T1000 (cell line): Measurements from ENCODE around the gene CUBN.

Experiments
- DNase-seq: peaks from one replicate; lab custom pipeline; 2025; ENCODE audit warnings: mixed read lengths; lab: John Stamatoyannopoulos, UW

The CUBN gene

DNA sequence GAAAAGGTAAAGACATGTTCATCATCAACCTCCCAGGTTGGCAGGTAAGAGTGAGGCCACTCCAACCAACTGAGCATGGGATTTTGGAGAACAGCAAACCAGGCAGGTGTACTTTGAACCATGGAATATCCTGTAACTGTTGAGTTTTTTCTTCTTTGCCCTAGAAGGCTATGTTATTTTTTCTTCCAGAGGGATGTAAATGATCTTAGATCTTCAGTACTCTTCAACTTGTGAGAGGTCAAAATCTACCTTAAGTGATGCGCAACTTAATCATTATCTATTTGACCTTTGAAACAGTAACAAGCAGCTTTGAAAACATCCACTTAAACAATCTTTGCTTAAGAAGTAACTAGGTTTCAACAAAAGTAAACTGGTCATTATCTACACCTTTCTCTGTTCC, at the start of gene CUBN:
Gene CUBN, minus strand, starts transcription at position 71 of the 400 bp plus-strand sequence. Its CDS starts 46 bp downstream, at position 25.
- DNase-seq, result no peak

DNA sequence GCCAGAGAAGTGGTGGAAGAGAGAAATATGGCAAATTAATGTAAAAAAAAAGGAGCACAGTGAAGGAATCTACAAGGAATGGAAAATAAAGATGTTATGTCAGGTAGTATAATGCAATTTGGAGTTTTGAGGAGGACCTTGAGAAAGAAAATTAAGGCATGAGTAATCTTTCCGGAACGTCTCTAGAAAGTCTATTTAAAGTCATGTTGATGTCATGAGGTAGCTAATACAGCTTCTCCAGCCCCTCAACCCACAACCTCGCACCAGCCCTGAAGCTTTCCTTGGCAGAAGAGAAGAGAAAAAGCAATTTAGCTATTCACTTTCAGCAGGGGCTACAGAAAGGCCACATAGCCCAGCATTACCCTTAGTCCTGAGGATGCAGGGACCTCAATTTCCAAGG, 49.4 kb upstream of the CUBN start:
- DNase-seq, result no peak

DNA sequence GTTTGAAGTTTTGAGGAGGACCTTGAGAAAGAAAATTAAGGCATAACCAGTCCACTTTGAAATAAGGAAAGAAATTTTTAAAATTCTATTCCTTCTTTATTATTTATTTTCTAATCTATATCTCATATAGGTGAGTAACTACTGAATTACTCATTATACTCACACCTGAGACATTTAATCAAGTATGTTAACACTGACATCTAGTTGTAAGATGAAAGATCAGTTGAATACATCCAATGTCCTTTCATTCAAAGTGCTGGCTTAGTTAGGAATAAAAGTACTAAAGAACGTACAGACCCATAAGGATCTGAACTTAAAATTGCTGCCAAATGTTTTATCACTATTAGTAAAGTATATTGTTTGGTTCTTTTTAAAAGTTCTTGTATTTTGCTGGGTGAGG, 48.4 kb upstream of the CUBN start:
- no peak for DNase-seq

DNA sequence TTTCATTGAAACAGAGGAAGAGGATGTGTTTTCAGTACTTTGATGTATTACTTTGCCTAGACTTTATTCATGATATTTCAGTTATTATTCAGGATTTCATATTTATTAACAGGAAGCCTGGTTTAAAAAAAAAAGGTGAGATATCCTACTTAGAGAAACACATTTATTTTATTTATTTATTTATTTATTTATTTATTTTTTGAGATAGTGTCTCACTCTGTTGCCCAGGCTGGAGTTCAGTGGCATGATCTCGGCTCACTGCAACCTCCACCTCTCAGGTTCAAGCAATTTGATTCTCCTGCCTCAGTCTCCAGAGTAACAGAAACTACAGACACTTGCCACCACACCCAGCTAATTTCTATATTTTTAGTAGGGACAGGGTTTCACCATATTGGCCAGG, 47.4 kb upstream of the CUBN start:
- DNase-seq, result no peak

DNA sequence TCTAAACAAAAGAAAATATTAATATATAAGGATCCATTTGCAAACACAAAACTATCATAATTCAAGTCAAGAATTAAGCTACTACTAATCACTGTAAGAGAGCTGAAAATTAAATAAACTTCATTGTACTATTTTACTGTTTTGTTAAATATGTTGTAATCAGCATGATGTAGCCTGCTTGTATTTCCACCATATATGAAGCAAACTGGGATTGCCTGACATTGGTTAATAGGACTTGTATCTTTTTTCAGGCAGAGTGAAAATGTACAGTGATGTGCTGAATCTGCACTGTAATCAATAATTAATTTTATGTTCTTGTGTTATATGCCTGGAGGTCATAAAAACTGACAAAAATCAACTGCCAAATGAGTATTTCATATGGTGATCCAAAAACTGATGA, 46.5 kb upstream of the CUBN start:
- DNase-seq, result no peak

DNA sequence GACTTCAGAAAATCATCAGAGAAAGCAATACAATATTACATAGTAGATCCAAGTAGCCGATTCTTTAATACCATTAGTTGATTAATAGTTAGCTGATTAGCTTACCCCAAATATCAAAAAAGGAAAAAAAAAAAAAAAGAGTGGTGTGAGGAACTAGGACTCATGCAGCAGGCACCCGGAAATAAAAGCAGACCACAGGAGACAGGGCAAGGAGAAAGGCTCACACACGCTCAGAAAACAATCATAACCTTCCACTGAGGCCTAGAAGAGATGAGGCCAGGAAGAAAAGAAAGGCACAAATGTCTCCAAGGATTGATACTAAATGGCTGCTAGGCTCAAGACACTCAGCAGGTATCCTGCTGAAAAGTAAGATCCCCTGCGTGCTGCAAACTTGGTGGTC, 45.9 kb upstream of the CUBN start:
- no peak for DNase-seq

DNA sequence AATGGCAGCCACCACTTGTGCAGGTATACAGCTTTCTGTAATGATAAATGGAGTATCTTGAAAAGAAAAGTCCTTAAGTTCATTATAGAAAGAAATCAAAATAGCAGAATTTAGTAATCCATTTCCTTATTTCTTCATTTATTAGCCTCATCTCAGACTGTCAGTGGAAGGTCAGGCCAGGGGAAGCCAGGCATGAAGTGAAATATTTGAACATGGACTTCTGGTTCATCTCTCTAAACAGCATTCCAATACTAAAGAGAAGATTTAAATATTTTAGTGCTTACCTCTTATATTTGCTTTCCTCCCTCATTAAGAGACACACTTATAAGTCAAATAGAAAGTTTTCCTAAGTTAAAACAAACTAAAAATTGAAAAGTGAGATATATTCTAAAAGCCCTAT, 45.0 kb upstream of the CUBN start:
- DNase-seq, result no peak

DNA sequence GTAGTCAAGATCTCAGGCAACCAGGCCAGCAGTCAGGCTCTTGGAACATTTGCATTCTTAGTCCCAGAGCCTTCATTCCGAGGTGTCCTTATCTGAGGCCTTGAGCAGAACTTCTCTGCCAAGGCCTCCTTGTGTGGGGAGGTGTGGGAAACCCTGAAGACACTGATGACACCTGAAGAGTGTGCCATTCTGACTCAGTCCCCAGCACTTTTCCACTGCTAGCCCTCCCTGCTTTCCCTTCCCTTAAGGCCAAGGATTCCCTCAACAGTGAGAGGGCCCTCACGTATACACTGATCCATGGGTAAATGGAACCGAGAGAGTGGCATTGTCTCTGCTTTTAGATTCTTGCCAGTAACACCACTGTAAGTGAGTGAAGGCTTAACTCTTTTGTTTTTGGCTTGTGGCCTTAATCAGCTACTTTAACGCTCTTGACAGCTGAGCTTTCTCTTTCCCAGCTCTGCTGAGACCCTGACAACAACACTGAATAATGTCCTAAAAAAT, 41.6 kb upstream of the CUBN start:
- DNase-seq, result no peak

DNA sequence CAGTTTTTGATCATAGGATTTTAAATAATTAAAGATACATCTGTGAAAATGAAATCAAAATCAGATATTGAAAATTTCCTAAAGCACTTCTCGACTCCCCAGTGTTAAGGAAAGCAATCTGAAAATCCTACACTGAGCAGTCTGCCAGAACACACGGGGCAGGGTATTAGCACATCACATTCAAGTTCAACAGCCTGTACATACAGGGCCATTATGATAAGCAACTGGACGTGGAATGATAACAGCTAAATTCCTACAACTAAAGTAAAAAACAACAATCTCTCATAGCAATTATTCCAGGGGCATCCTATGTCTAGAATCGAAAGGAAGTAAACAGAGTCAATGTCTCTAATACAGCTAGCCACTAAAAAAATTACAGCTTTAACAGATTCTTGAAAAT, 40.2 kb upstream of the CUBN start:
- no peak for DNase-seq

DNA sequence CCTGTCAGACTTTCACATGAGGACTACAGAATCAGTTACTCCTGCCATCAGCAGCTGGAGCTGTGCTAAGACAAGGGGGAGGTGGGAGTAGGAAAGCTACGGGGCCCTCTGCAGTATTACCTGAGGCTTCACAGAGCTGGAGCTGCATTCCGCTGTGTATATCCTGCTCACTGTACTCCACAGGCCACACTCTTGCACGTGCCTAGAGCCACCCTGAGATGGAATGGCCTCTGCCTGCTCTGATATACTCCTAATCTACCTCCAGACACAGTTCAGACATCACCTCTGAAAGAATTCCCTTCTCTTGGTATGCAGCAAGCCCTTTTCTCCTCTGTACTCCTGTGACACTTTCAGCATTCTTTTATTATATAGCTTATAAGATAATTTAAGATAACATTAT, 37.1 kb upstream of the CUBN start:
- DNase-seq, result no peak

DNA sequence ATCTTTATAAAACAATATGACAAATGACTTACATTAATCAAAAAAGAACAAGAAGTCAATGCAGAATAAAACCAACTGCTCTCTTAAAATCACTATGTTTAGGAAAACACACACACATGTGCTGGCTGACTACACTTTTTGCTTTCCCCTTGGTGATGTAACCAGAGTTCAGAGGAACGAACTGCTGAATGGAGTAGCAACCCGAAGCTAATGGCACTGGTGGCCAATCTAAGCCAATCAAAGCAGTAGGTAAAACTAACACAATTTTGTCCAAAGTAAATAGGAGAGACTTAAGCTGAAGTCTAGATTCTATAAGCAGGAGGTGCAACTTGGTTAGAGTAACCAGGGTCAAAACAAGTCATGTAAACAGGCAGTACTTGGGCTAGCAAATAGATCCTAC, 33.2 kb upstream of the CUBN start:
- no peak for DNase-seq

DNA sequence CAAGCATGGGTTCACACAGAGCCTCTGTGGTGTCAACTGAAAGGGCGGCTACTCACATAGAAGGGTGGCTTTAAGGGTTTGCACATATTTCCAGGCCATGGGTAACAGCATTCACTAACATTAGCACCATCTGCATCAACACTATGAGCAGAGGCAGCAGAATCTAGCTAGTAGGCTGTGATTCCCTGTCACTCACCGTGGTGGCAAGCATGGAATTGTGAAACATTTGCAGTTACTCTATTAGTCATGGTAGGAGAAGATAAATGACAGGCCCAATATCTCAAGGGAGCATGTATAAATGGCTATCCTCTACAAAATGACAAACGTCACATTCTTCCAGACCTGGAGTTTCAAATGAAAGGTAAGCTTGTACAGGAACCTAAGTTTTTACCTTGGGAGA, 32.2 kb upstream of the CUBN start:
- DNase-seq, result no peak

DNA sequence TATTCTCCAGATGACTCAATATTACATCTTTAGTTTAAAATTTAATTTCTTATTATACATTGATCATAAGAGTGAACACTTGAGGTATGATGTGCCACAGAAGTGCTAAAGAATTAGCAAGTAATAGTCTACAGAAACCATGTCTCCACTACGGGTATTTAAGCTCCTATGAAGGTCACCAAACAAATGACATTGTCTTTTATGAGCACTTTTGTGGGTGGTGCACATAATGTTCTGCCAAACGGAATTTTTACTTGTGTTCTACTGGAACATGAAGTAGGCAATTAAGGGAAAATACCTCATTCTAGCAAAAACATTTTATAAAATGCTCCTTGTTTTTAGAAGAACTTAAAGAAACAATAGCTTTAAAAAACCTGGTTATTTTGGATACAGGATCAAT, 27.4 kb upstream of the CUBN start:
- no peak for DNase-seq

DNA sequence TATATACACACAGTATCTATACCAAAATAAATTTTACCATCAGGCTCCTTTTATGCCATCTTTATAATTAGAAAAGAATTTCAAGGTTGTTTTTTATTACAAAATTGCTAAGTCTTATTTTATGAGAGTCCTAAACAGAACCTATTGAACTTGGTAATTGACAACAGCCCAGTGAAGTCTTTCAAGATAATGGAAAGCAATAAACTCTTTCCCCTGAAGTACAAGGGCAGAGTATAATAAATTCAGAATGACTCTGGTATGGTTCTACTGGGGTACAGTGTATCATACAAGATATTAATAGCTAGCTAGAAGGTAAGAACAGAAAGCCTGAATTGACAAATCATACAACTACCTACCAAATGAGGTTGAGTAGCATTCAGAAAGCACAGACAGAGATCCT, 26.2 kb upstream of the CUBN start:
- no peak for DNase-seq

DNA sequence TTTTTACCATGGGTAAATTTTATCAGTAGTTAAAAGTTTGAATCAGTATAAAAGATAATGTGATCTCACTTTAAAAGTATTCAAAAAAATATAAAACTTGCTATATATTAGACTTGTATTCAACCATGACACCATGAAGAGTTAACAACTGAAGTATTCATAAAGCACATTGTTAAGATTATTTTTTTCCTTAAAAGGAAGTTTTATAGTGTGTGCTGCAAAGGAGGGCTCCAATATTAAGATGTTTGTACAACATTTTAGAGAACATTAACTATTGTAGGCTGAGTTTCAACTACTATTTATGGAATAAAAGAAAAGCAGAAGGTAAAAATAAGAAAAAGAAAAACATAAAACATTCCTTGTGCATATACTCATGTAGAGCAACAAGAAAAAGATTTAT, 24.5 kb upstream of the CUBN start:
- no peak for DNase-seq

DNA sequence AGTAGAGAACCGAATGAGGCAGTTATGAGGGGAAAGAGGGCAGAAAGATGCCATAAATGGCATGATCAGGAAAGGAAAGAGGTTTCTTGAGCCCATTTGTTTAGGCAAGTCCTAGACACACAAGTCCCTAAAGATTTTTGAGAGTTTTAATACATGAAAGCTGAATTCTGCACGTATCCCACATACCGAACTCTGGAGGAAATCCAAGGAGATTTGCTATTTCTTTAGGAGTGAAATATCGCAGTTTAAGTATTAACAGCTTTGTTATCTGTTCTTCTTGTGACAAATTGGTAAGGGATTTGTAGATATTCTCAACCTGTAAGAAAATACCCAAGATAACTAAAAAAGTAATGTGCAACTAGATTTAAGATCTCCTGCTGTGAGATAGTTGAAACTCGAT, 23.7 kb upstream of the CUBN start:
- no peak for DNase-seq

DNA sequence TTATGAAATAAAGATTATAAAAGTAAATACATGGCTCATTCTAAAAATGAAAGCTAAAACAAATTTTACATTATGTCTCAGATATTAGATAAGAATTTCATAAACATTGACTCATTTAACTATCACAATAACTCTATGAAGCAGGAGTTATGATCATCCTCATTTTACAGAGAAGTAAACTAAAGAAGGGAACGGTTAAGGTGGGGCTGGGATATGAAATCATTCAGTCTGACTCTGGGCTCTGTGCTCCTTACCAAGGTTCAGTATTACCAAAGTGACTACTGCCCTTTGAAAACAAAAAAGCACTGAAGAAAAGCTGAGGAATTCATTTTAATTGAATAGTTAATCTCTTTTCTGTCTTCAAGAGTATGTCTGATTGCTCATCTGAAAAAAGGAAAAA, 22.1 kb upstream of the CUBN start:
- no peak for DNase-seq

DNA sequence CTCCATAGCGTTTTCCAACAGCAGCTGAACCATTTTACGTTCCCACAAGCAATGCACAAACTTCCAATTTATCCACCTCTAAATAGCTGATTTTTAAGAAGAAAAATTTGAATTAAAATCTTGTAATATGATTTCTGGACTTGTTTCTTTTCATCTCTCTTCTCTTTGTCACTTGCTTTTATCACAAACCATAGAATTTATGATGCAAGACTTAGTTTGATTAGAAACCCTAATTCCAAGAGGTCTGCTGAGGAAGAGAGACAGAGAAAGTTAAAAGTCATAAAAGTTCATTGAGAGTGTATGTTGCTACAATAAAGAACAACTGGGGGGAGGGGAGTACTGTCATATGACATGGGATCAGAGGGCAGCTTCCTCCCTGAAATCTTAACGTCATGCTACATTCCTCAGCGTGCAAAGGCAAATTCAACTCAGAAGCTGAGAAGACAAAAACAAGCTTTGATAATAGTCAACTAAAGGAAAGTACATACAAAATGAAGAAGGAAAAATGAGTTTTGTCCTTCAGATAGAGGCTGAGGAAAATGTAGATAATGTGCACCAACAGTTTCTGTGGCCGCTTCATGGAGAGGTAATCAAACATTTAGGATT, 18.4 kb upstream of the CUBN start:
- no peak for DNase-seq

DNA sequence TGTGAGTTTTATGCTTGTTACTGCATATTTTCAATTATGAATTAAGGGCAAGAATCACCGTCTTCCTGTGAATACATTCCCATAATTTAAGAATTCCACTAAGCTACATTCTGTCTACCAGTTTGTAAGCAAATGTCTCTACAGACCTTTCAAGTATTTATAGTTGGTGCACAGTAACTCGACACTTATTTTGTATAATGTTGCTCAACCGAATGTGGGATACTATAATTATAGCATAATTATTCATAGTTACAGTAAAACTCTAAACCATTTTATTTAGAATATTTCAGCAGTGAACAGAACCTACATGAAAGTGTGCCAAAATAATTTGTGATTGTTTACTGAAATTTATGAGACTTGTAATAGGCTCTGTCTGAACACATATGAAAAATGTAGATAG, 17.3 kb upstream of the CUBN start:
- no peak for DNase-seq

DNA sequence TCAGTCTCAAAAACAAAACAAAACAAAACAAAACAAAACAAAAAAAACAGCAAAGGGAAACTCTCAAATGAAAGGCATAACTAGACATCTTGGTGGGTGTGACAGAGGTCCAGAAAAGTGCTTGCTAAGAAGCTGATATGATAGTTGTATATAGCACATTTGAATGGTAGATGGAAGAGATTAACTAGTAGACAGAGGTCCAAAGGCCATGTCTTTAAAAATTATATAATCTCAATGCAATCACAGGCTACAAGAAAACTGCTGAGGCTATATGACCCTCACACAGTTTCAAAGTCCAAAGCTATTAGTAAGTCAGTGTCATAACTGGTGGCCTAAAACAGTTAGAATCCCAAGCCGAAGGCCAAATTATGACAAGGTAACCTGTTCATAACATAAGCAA, 15.6 kb upstream of the CUBN start:
- DNase-seq, result no peak

DNA sequence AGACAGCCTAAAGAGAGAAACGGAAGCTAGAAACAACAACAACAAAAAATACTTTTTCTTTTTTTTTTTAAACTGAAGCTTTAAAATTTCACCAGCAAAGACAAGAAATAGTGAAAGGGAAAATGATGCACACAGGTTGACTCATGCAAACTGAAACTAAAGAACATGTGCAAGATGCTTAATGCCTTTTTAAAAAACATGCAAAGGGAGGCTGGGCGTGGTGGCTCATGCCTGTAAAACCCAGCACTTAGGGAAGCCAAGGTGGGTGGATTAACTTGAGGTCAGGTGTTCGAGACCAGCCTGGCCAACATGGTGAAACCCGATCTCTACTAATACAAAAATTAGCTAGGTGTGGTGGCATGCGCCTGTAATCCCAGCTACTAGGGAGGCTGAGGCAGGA, 15.1 kb upstream of the CUBN start:
- no peak for DNase-seq

DNA sequence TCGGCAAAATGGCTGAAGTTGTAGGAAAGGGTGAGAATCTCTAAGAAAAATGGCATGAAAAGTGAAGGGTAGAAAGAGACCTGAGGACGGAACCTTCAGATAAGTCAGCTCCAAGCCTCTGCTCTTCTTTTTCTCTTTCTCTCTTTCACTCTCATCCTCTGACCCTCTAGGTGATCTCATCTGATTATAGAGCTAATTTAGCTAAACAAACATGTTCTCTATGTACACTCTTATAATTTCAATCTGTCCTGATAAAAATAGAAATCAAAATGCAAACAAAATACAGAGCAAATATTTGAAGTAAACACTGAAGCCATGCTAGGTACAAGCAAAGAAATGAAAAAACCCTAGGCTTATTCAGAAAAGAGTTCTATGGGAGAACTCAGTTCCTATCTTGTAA, 14.4 kb upstream of the CUBN start:
- no peak for DNase-seq

DNA sequence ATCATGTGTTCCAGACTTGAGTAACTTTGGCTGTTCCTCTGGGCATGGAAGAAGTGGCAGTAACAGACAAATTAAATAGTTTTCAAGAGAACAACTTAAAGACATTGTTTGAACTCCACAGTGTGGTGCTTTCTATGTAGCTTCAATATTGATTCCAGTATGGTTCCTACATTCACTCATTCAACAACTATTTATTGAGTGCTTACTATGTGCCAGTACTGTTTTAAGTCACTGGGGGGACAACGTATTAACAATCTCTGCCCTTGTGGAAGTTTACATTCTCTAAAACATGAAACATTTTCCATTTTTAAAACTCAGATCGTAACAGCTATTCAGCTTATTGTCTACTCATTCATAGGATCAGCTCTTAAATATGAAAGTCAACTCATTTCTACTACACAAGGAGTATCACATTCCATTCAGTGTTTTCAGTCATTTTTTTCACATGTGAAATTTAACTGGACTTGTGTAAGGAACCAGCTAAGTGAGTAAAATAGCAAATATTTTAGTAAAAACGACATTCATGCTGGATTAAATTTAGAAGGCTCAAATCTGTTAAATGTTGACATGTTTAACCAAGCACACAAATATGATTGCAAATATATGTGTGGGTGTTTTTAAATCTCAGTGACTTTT, 13.6 kb upstream of the CUBN start:
- no peak for DNase-seq
